B cell (primary cell): ENCODE data around the gene CCDC60. TPM values are rescaled to one million over a fixed set of nuclear protein-coding genes. Genes with fewer than 3 reads are reported as not detected.

Source experiments
- ATAC-seq: fragments of 200-7000 bp; cut with Tn5 transposase; one replicate; pipeline ENCODE4 v1.10.0; 2021; ENCODE audit warnings: low read depth, mild to moderate bottlenecking, moderate number of reproducible peaks, moderate library complexity
- CTCF ChIA-PET: fragments of 350-600 bp; sonication (Branson Sonifier 250); formaldehyde crosslinking; loops from one replicate; lab custom pipeline; 2021; ENCODE audit warnings: antibody characterized with exemption, inconsistent platforms; lab: Charles Lee
- POLR2A ChIA-PET: fragments of 350-600 bp; sonication (Branson Sonifier 250); formaldehyde crosslinking; loops from one replicate; lab custom pipeline; 2021; ENCODE audit warnings: antibody characterized with exemption; lab: Charles Lee
- DNase-seq: peaks from one replicate; pipeline ENCODE4 v3.0.0; 2013
- H2AFZ ChIP-seq: 2 replicates; pipeline ENCODE4 v1.6.1; 2012; ENCODE audit warnings: mild to moderate bottlenecking, low read depth, low read length; ENCODE audit not compliant: insufficient read depth, poor library complexity, severe bottlenecking
- H3K27ac ChIP-seq, 2 donors: 1 replicate in 1 of 2; 2 replicates in 1 of 2; pipeline ENCODE4 v1.5.1; 2012 to 2013; ENCODE audit warnings: low read length in 2 of 2, mild to moderate bottlenecking in 2 of 2, moderate library complexity in 1 of 2
- H3K27me3 ChIP-seq, 4 experiments: fragments of 200-600 bp in 1 of 4; sonication (generic) in 1 of 4; replicated peaks in 1 of 4; 1 replicate in 2 of 4; 2 replicates in 2 of 4; pipeline versions ENCODE4 v1.6.1 to v1.7.0; 2013 to 2016; ENCODE audit warnings: low read length in 3 of 4, mild to moderate bottlenecking in 2 of 4, mixed read lengths in 1 of 4, moderate library complexity in 1 of 4; ENCODE audit not compliant: insufficient read depth in 4 of 4, control insufficient read depth in 3 of 4; ENCODE audit errors: control extremely low read depth in 1 of 4
- H3K36me3 ChIP-seq, 2 experiments: replicated peaks in 1 of 2; 1 replicate in 1 of 2; 2 replicates in 1 of 2; pipeline versions ENCODE4 v1.6.1 to v1.7.1; 2013; ENCODE audit warnings: low read length in 1 of 2; ENCODE audit not compliant: insufficient read depth in 2 of 2, control insufficient read depth in 1 of 2; ENCODE audit errors: control extremely low read depth in 1 of 2, extremely low read depth in 1 of 2
- H3K4me1 ChIP-seq, 2 donors: fragments of 200-600 bp in 1 of 2; sonication (generic) in 1 of 2; 1 replicate in 1 of 2; 2 replicates in 1 of 2; pipeline versions ENCODE4 v1.5.1 to v1.6.1; 2013 to 2017; ENCODE audit warnings: low read length in 2 of 2; ENCODE audit not compliant: control insufficient read depth in 2 of 2, insufficient read depth in 2 of 2
- H3K4me2 ChIP-seq: replicated peaks from 2 replicates; pipeline ENCODE3; 2012; ENCODE audit warnings: mild to moderate bottlenecking, low read depth, low read length; ENCODE audit not compliant: poor library complexity, severe bottlenecking
- H3K4me3 ChIP-seq, 5 experiments: fragments of 200-600 bp in 1 of 5; sonication (generic) in 1 of 5; 1 replicate in 3 of 5; 2 replicates in 2 of 5; pipeline versions ENCODE4 v1.5.1 to v1.7.0; 2011 to 2016; ENCODE audit warnings: low read length in 4 of 5, mild to moderate bottlenecking in 4 of 5, low read depth in 2 of 5, control low read depth in 1 of 5, moderate library complexity in 1 of 5; ENCODE audit not compliant: insufficient read depth in 1 of 5; ENCODE audit errors: control extremely low read depth in 1 of 5, extremely low read depth in 1 of 5
- H3K79me2 ChIP-seq: fragments of 200-600 bp; sonication (generic); one replicate; pipeline ENCODE4 v1.6.0; 2016; ENCODE audit warnings: low read length; ENCODE audit not compliant: control insufficient read depth, insufficient read depth
- H3K9ac ChIP-seq: fragments of 200-600 bp; sonication (generic); 2 replicates; pipeline ENCODE4 v1.6.1; 2017; ENCODE audit warnings: mild to moderate bottlenecking, low read length, moderate library complexity
- H3K9me3 ChIP-seq, 3 donors: one replicate each; pipeline versions ENCODE4 v1.6.1 to v1.7.1; 2013; ENCODE audit warnings: low read length in 2 of 3; ENCODE audit not compliant: control insufficient read depth in 2 of 3, insufficient read depth in 1 of 3; ENCODE audit errors: control extremely low read depth in 1 of 3
- H4K20me1 ChIP-seq: 2 replicates; pipeline ENCODE4 v1.6.0; 2012; ENCODE audit warnings: mild to moderate bottlenecking, low read length; ENCODE audit not compliant: insufficient read depth, control insufficient read depth, poor library complexity, severe bottlenecking
- H3K27ac Mint-ChIP-seq: one replicate; pipeline ENCODE4 v1.8.0; 2021; ENCODE audit warnings: mixed read lengths
- H3K27me3 Mint-ChIP-seq: one replicate; pipeline ENCODE4 v1.8.0; 2021; ENCODE audit warnings: mixed read lengths
- H3K4me1 Mint-ChIP-seq: one replicate; pipeline ENCODE4 v1.8.0; 2021; ENCODE audit warnings: mixed read lengths
- H3K4me3 Mint-ChIP-seq: one replicate; pipeline ENCODE4 v1.8.0; 2021; ENCODE audit warnings: mixed read lengths
- H3K9me3 Mint-ChIP-seq: one replicate; pipeline ENCODE4 v1.8.0; 2022; ENCODE audit warnings: mixed read lengths; ENCODE audit not compliant: insufficient read depth
- EZH2 ChIP-seq: IDR thresholded peaks from 2 replicates; pipeline ENCODE4 v1.6.1; 2012; ENCODE audit warnings: borderline replicate concordance, low read depth, mild to moderate bottlenecking, moderate library complexity, low read length; ENCODE audit not compliant: insufficient read depth, poor library complexity, severe bottlenecking
- WGBS: methylation state at CpG from one replicate; pipeline ENCODE4 v1.1.5; 2013; ENCODE audit warnings: missing lambda C conversion rate; ENCODE audit not compliant: insufficient coverage; 5-methylcytosine and 5-hydroxymethylcytosine counted together
- intact Hi-C: fragments of 100-400 bp; cut with micrococcal nuclease; formaldehyde crosslinking; loops from one replicate; pipeline ENCODE4 v1.10.0; 2022
- polyA plus RNA-seq: library from polyadenylated mRNA; depleted of rRNA; stranded (reverse); fragments of >200 nt; gene quantifications from 2 replicates; pipeline ENCODE4 v1.2.3, GENCODE V29; 2012
- total RNA-seq, 2 donors: library from RNA; stranded (reverse); fragments of 120-200 nt in 1 of 2; gene quantifications; 1 replicate in 1 of 2; 2 replicates in 1 of 2; pipeline versions ENCODE4 v1.2.3 to v1.2.4, GENCODE V29; 2013 to 2022
- TF ChIP-seq, protein P1 (sequence below): fragments of 200-600 bp; IDR thresholded peaks from one replicate; pipeline ENCODE4 v1.8.0; 2022; ENCODE audit warnings: antibody characterized with exemption, mild to moderate bottlenecking

The CCDC60 gene
- total and polyA plus RNA-seq, 2 donors (not counting 1 experiment from before 2014, with no cell fraction given), result not detected

DNA sequence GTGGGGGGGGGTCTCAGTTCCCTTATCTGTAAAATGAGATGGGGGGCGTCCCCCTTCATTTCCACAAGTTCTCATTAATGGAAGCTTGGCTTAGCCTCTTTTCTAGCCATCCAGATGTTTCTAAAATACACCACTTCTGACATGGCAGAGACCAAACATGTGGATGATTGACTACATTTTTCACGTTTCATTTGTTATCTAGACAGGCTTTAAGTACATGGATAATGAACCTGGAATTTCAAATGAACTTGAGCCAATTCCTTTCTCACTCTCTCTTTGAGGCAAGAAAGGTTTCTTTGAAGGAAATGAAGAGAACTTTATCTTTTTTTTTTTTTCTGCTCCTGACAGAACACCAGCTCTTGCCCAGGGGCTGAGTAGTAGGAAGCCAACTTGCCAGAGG lies 39.1 kb downstream of the CCDC60 start:
- no peak for ATAC-seq
- Mint-ChIP-seq H3K4me1 (peaks cover 13% of the 10 kb centered on the region), H3K27me3 (peaks cover 4% of the 10 kb centered on the region), H3K4me3 (no peak overlapping the region), H3K27ac (no peak overlapping the region), H3K9me3 (no peaks in the 10 kb centered on the region)
- DNase-seq, result no peak
- Histone ChIP-seq H3K27ac (no peak overlapping the region), H3K9ac (no peak overlapping the region), H4K20me1 (no peaks in the 10 kb centered on the region), H3K79me2 (no peaks in the 10 kb centered on the region), H3K9me3 (no peaks in the 10 kb centered on the region), H2AFZ (no peak overlapping the region), H3K4me3 (no peak overlapping the region), H3K4me2 (no peak overlapping the region), H3K27me3 (peaks cover 0 to 5% (median 0%) of the 10 kb centered on the region in 4 experiments), H3K4me1 (peaks cover 0 to 7% of the 10 kb centered on the region in 2 donors), H3K36me3 (no peaks in the 10 kb centered on the region)
- no peak for TF ChIP-seq EZH2
- TF ChIP-seq, protein P1, sequence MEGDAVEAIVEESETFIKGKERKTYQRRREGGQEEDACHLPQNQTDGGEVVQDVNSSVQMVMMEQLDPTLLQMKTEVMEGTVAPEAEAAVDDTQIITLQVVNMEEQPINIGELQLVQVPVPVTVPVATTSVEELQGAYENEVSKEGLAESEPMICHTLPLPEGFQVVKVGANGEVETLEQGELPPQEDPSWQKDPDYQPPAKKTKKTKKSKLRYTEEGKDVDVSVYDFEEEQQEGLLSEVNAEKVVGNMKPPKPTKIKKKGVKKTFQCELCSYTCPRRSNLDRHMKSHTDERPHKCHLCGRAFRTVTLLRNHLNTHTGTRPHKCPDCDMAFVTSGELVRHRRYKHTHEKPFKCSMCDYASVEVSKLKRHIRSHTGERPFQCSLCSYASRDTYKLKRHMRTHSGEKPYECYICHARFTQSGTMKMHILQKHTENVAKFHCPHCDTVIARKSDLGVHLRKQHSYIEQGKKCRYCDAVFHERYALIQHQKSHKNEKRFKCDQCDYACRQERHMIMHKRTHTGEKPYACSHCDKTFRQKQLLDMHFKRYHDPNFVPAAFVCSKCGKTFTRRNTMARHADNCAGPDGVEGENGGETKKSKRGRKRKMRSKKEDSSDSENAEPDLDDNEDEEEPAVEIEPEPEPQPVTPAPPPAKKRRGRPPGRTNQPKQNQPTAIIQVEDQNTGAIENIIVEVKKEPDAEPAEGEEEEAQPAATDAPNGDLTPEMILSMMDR, result no peak
- intact Hi-C loops, result no loop called here
- ChIA-PET CTCF (no interaction called here), POLR2A (no interaction called here)
- WGBS, result no CpG with 5 or more reads among the region's 2 CpGs

DNA sequence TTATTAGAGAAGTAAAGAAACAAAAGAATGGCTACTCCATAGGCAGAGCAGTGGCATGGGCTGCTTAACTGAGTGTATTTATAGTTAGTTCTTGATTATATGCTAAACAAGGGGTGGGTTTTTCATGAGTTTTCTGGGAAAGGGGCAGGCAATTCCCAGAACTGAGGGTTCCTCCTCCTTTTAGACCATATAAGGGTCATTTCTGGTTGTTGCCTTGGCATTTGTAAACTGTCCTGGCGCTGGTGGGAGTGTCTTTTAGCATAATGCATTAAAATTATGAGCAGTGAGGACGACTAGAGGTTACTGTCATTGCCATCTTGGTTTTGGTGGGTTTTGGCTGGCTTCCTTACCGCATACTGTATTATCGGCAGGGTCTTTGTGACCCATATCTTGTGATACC lies 40.1 kb downstream of the CCDC60 start:
- H3K9me3 ChIP-seq, result no peaks in the 10 kb centered on the region
- ATAC-seq (no peak), DNase-seq (no peak)
- H3K9ac ChIP-seq, result no peak overlapping the region
- H4K20me1 ChIP-seq, result no peaks in the 10 kb centered on the region
- Mint-ChIP-seq H3K4me3 (no peak overlapping the region), H3K27ac (no peak overlapping the region), H3K9me3 (no peaks in the 10 kb centered on the region), H3K4me1 (peaks cover 13% of the 10 kb centered on the region), H3K27me3 (peaks cover 4% of the 10 kb centered on the region)
- H3K4me3 ChIP-seq, result no peak overlapping the region
- TF ChIP-seq EZH2, result no peak
- TF ChIP-seq, protein P1, result no peak
- no peak overlapping the region for H3K27ac ChIP-seq
- POLR2A ChIA-PET, result no interaction called here
- intact Hi-C loops, result no loop called here
- peaks cover 0 to 7% of the 10 kb centered on the region in 2 donors for H3K4me1 ChIP-seq
- CTCF ChIA-PET, result no interaction called here
- H3K4me2 ChIP-seq, result no peak overlapping the region
- no peaks in the 10 kb centered on the region for H3K36me3 ChIP-seq
- WGBS, result 75% methylated on average over 4 of the region's 4 CpGs
- H3K27me3 ChIP-seq, result peaks cover 0 to 5% (median 0%) of the 10 kb centered on the region in 4 experiments
- no peak overlapping the region for H2AFZ ChIP-seq
- no peaks in the 10 kb centered on the region for H3K79me2 ChIP-seq
